ENCODE data around the gene IL1RL2.

IL1RL2 gene

DNA sequence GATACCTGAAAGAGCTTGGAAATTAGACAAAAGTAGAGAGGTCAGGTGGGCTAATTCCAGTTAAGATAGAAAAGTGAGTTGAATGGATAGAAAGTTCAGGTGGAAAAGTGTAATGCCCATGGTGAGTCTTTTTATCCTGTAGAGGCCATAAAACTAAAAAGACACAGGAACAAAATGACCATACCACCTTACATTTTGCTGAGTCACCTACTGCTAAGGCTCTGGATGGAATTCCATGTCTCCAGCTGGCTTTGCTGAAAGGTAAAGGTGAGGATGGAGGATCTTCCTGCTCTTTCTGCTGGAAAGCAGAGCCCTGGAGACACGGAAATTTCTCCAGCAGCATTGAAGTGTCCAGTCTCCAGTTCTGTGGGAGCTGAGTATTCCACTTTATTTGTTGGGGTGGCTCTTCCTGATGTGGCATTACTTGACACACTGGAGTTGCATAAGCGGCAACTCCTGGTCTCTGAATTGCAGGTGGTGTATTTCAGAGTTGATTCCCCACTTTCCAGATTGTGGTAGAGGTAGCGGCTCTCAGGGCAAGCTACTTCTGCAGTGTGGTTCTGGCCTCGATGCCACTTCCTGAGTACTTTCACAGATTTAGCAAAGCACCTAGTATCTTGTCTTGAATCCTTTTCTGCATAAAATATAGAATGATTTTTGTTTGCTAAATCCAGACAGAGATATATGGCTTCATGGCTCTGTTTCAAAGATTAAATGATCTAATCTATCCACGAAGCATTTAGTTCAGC lies 10.7 kb downstream of the IL1RL2 start:
- no peak for FAIRE-seq

GRCh38 chr2:102200539-102200938 lies 13.7 kb downstream of the IL1RL2 start:
- no peak for FAIRE-seq

GRCh38 chr2:102204638-102205037 lies 17.8 kb downstream of the IL1RL2 start:
- no peak for FAIRE-seq

GRCh38 chr2:102206666-102207341 lies 20.0 kb downstream of the IL1RL2 start:
- FAIRE-seq, result no peak

- FAIRE-seq, result no peak
Measured at GRCh38 chr2:102208774-102209173, 22.0 kb downstream of the IL1RL2 start.

- no peak for FAIRE-seq
Measured at GRCh38 chr2:102209474-102209873, 22.7 kb downstream of the IL1RL2 start.

DNA sequence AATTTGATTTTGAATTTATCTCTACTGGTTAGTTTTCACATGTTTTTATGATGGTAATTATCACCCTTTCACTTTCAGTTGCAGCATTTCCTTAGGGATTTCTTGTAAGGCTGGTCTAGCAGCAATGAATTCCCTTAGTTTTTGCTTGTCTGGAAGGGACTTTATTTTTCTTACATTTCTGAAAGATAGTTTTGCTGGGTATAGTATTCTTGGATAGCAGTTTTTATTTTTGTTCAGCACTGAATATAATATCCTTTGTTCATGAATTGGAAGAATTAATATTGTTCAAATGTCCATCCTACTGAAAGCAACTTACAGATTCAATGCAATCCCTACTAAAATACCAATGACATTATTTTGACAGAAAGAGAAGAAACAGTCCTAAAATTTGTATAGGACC lies 30.2 kb downstream of the IL1RL2 start:
- FAIRE-seq, result no peak

- FAIRE-seq, result no peak
Measured at GRCh38 chr2:102224824-102225739, 38.3 kb downstream of the IL1RL2 start.

- FAIRE-seq, result no peak
Measured at GRCh38 chr2:102226171-102226570, 39.3 kb downstream of the IL1RL2 start.

DNA sequence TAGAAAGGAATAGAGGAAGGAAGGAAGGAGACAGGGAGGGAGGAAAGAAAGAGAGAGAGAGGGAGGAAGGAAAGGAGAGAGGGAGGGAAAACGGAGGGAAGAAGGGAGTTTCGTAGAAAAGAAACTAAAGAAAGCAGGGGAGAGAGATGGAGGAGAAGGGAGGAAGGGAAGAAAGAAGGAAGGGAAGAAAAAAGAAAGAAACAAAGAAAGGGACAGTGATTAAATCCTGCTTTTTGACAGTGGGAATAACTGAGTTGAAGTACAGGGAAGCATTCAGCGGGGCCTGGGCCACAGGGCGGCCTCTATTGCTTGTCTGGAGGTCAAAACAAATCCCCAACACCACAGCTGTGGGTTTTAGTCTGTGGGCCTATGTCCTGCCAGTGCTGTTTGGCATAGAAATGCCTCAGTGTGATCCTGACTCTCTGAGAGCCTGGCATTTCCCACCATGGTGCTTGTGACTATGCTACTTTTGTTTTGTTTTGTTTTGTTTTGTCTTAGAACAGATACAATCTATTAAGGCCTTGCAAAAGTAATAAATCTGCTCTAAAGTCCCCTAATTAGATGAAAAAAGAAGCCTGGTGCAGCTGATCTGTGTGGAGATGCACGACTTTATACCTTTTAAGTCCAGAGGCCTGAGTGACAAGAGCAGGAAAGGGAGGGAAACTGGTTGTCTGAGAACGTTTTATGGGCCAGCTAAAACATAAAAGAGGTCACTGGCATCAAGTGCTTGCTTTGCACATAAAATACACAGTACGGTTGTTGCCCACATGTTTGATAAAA lies 40.0 kb downstream of the IL1RL2 start:
- FAIRE-seq, result no peak

DNA sequence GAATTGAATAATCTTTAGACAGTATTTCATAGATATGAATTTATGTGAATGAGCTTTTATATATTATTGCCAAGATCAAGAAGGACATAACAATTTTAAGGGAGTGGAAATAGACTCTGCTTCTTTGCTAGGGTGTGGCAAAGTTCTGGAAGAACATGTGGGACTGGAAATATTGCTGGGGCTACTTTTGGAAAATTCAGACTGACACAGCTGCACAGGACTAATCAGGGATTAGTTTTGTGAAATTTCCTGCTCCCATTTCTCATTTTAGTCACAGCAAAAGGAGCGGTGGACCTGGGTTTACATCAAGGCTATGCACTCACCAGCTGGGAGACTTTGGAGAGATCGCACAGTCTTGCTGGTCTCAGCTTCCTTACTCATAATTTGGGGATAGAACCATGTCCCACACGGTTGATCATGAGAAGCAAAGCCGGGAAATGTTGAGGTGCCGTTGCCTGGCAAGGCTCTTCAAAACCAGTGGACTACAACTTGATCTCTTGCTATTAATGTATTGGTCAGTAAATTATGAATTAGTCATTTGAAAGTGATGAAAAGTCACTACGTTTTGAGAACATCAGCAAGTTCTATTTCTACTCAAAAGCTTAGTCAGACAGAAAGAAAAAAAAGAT lies 42.4 kb downstream of the IL1RL2 start:
- no peak for FAIRE-seq

DNA sequence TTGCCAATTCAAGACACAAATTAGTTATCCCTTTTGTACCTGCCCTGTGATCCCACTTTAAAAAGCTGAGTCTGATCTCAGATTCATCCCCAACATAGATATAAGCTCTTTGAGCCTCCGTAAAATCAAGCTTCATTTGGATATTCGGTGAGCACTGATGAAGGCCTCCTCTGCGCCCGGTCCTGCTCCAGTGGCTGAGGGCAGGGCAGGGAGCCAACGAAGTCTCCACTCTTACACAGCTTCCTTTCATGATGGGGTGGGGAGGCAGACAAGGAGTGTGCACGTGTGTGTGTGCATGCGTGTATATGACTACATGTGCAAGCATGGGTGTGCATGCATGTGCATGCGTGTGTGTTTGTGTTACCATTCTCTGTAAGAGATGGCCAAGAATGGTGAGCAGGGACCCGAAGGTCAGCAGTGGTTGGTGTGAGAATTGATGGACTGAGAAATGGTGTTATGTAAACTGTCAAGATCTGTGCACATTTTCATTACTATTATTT lies 43.6 kb downstream of the IL1RL2 start:
- FAIRE-seq, result no peak

DNA sequence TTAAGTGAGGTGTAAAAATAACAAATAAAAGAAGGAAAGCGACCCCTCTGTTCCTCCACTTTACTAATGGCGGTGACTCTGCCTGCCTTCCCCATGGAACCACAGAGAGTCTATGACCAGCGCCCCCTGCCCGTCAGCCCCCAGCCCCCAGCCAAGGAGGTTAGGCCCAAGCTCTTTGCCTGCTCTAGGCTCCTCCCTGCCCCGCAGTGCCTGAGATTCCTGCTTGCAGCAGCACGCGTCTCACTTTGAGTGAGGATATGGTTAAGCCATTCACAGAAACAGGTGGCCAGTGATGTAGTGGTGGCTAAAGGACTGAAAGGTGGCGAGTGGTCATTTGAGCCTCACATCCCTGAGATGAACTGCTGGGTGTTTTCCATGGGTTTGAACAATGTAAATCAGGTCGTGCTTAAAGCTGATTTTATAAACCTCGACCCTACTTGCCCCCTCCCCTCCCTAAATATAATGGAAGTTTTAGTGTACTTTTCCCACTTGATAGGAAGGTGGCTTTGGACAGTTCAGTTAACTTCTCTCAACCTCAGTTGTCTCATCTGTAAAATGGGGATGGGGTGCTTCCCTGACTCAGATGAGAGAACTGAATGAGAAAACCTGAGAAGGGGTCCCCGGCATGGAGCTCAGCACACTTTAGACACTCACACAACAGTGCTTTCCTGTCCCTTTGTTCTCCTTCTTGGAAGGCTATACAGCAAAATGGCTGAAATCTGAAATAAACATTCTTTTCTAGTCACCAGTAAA lies 46.5 kb downstream of the IL1RL2 start:
- no peak for FAIRE-seq

DNA sequence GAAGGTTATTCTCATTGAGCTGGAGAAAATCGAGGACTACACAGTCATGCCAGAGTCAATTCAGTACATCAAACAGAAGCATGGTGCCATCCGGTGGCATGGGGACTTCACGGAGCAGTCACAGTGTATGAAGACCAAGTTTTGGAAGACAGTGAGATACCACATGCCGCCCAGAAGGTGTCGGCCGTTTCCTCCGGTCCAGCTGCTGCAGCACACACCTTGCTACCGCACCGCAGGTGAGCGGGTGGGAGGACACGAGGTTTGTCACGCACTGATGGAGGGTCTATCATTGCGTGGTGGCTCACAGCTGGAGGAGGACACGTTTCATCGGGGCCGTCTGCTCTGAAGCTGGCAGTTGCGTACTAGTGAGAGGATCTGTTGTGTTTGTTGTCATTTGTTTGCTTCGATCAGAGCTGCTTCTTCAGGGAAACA lies 48.2 kb downstream of the IL1RL2 start:
- no peak for FAIRE-seq

- FAIRE-seq, result no peak
Measured at GRCh38 chr2:102235491-102235890, 48.7 kb downstream of the IL1RL2 start.

- FAIRE-seq, result no peak
Measured at GRCh38 chr2:102236132-102236531, 49.3 kb downstream of the IL1RL2 start.

DNA sequence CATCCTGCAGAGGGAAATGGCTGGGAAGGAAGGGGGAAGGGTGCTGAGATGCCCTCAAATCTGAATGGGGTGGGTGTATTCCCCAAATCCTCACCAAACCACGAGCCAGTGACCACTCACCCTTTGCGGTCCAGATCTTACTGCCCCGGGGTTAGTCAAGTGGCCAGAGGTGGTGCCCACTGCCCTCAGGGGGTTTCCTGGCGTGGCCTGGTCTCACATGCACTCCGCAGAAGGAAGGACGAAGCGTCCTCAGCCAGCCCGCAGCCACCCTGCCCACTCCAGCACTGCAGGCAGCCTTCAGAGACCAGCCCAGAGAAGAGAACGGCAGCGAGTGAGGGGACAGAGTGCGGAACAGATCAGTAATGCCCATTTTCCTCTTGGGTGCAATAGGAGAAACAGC lies 50.4 kb downstream of the IL1RL2 start:
- no peak for FAIRE-seq

DNA sequence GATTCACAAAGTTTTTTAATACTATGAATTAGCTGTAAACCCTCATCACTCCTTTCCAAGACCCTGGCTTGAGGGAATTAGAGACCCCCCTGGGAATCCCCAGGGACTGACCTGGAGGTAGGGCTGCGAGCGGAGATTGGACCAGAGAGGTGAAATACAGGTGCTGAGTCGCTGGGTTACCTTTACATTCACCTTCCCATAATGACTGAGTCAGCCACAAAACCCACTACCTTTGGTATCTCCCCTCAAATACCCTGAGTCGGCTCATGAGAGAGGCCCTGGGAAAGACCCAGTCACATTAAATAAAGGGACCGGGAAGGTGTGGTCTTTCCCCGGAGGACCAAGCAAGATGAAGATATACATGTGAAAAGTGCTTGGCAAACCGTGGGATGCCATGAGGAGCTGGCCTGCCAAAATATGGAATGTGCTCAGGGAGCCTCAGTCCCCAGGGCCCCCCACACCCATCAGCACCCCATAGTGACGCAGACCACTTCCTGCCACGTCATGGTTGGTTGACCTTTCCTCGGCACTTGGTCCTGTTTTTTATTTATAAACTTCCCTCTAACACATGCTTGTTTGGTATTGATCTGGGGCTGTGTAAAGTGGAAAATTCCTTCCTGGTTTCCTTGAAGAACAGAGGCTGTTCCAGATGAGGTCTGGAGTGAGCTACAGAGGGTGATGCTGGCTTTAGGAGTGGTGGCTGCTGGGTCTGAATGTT lies 51.4 kb downstream of the IL1RL2 start:
- FAIRE-seq, result no peak

- FAIRE-seq, result no peak
Measured at GRCh38 chr2:102238778-102239177, 52.0 kb downstream of the IL1RL2 start.

DNA sequence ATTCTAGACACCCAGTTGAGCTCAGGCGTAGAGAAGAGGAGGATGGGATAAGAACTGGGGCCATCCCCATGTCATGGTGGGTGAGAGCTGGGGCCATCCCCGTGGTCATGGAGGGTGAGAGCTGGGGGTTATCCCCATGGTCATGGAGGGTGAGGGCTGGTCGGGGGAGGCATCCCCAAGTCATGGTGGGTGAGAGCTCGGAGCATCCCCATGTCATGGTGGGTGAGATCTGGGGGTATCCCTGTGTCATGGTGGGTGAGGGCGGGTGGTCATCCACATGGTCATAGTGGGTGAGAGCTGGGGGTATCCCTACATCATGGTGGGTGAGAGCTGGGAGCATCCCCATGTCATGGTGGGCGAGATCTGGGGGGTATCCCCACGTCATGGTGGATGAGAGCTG lies 52.5 kb downstream of the IL1RL2 start:
- FAIRE-seq, result no peak

All from colon (tissue), 2 donors.